Mesothelial cell of epicardium (in vitro differentiated cells): ENCODE measurements around the gene NNT. TPM values are rescaled to one million over a fixed set of nuclear protein-coding genes. Genes with fewer than 3 reads are reported as not detected.
"Not testable (repeated sequence)": the region's sequence is repeated elsewhere in the genome, so short reads cannot be mapped to it uniquely, and the experiment has no call there.

Experiments
- DNase-seq, 2 experiments: peaks; one replicate each; pipeline ENCODE4 v3.0.0; 2021; ENCODE audit warnings: low spot score in 2 of 2; ENCODE audit not compliant: unreplicated experiment in 2 of 2
- H3K27ac Mint-ChIP-seq: 2 replicates; pipeline ENCODE4 v1.8.0; 2021; ENCODE audit warnings: mixed read lengths
- H3K27me3 Mint-ChIP-seq: 2 replicates; pipeline ENCODE4 v1.8.0; 2021; ENCODE audit warnings: low read depth, mixed read lengths
- H3K36me3 Mint-ChIP-seq: 2 replicates; pipeline ENCODE4 v1.8.0; 2021; ENCODE audit warnings: mixed read lengths
- H3K4me1 Mint-ChIP-seq: 2 replicates; pipeline ENCODE4 v1.8.0; 2021; ENCODE audit warnings: mixed read lengths
- H3K4me3 Mint-ChIP-seq: 2 replicates; pipeline ENCODE4 v1.8.0; 2021; ENCODE audit warnings: mild to moderate bottlenecking, moderate library complexity, mixed read lengths
- H3K9me3 Mint-ChIP-seq: 2 replicates; pipeline ENCODE4 v1.8.0; 2021; ENCODE audit warnings: mixed read lengths
- CTCF ChIP-seq: fragments of 200-600 bp; sonication (generic); IDR thresholded peaks from one replicate; pipeline ENCODE4 v1.5.0; 2021; ENCODE audit warnings: antibody characterized with exemption; ENCODE audit not compliant: unreplicated experiment
- total RNA-seq: library from RNA; stranded (reverse); gene quantifications from 3 replicates; pipeline ENCODE4 v1.2.1, GENCODE V29; 2021

NNT gene
- total RNA-seq, 1 donor from 2014 or later: 68.7 TPM

- no peak for DNase-seq
- no peaks in the 10 kb centered on the region for H3K36me3 Mint-ChIP-seq
Measured at GRCh38 chr5:43711496-43711895, 108.5 kb downstream of the NNT start.

GRCh38 chr5:43712081-43712480, 109.1 kb downstream of the NNT start:
- H3K27me3 Mint-ChIP-seq: no peaks in the 10 kb centered on the region

More at GRCh38 chr5:43711496-43711895, 108.5 kb downstream of the NNT start:
- Mint-ChIP-seq H3K4me3 (no peak overlapping the region), H3K4me1 (peaks cover 3% of the 10 kb centered on the region), H3K27me3 (no peaks in the 10 kb centered on the region), H3K27ac (no peak overlapping the region), H3K9me3 (no peaks in the 10 kb centered on the region)
- no peak for TF ChIP-seq CTCF

DNA sequence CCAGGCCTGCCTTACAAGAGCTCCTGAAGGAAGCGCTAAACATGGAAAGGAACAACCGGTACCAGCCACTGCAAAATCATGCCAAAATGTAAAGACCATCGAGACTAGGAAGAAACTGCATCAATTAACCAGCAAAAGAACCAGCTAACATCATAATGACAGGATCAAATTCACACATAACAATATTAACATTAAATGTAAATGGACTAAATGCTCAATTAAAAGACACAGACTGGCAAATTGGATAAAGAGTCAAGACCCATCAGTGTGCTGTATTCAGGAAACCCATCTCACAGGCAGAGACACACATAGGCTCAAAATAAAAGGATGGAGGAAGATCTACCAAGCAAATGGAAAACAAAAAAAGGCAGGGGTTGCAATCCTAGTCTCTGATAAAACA, 116.8 kb downstream of the NNT start:
- H3K27ac Mint-ChIP-seq, H3K4me1 Mint-ChIP-seq, DNase-seq, H3K4me3 Mint-ChIP-seq, H3K9me3 Mint-ChIP-seq, H3K36me3 Mint-ChIP-seq, H3K27me3 Mint-ChIP-seq: not testable (repeated sequence)

More at GRCh38 chr5:43712081-43712480, 109.1 kb downstream of the NNT start:
- H3K27ac Mint-ChIP-seq: no peak overlapping the region
- no peak for DNase-seq
- H3K9me3 Mint-ChIP-seq: no peaks in the 10 kb centered on the region
- TF ChIP-seq CTCF: no peak
- H3K4me3 Mint-ChIP-seq: no peak overlapping the region
- peaks cover 3% of the 10 kb centered on the region for H3K4me1 Mint-ChIP-seq
- H3K36me3 Mint-ChIP-seq: no peaks in the 10 kb centered on the region

- DNase-seq: no peak
- Mint-ChIP-seq H3K27me3 (no peaks in the 10 kb centered on the region), H3K27ac (no peak overlapping the region)
Measured at GRCh38 chr5:43728581-43728980, 125.6 kb downstream of the NNT start.

GRCh38 chr5:43729846-43730478, 127.0 kb downstream of the NNT start:
- H3K4me3 Mint-ChIP-seq: no peak overlapping the region

More at GRCh38 chr5:43728581-43728980, 125.6 kb downstream of the NNT start:
- Mint-ChIP-seq H3K4me1 (peaks cover 8% of the 10 kb centered on the region), H3K9me3 (no peaks in the 10 kb centered on the region), H3K4me3 (no peak overlapping the region), H3K36me3 (no peaks in the 10 kb centered on the region)
- no peak for TF ChIP-seq CTCF

More at GRCh38 chr5:43729846-43730478, 127.0 kb downstream of the NNT start:
- DNase-seq: no peak
- Mint-ChIP-seq H3K4me1 (peaks cover 8% of the 10 kb centered on the region), H3K27ac (no peak overlapping the region), H3K27me3 (no peaks in the 10 kb centered on the region), H3K9me3 (no peaks in the 10 kb centered on the region), H3K36me3 (no peaks in the 10 kb centered on the region)
- TF ChIP-seq CTCF: peak; percentile 68
